Measurements from ENCODE around the gene ARID3A. TPM values are rescaled to one million over a fixed set of nuclear protein-coding genes. Genes with fewer than 3 reads are reported as not detected.
A peak's percentile ranks its signal among the peaks of the same experiment; 100 is the strongest.
"Not testable (repeated sequence)": the region's sequence is repeated elsewhere in the genome, so short reads cannot be mapped to it uniquely, and the experiment has no call there.

The ARID3A gene
- total RNA-seq, 4 donors from 2014 or later, result 1.8 to 9.9 (median 7.8) TPM

DNA sequence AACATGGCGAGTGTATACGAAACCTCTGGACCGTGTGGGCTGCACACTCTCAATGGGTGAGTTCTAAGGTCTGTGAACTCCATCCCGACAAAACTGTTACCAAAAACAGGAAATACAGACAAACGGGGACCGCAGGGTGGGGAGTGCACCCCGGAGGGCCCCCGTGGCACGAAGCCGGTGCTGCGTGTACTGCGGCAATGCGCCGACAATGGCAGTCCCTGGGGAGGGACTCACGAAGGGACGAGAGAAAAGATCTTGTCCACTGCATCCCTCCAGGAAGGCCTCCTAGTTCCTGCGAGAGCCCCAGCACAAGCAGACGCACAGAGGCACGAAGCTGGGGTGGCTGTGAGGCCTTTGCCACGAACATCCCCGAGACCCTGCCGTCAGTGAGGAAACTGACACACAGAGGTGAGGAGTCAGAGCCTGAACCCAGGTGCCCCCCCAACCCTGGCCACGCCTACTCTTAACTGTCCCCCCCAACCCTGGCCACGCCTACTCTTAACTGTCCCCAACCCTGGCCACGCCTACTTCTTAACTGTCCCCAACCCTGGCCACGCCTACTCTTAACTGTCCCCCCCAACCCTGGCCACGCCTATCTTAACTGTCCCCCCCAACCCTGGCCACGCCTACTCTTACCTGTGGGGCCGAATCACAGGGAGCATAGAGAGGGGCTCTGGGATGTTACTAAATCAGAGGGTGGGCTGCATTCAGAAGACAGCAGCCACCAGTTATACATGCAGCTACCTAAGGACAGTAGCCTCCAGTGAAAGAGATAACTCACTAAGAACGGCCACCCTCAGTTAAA is 37.1 kb upstream of the ARID3A start:
- Histone ChIP-seq H3K9me3 (no peaks in the 10 kb centered on the region), H3K4me1 (peaks cover 0 to 9% of the 10 kb centered on the region in 2 donors), H3K36me3 (peaks cover 0 to 48% of the 10 kb centered on the region in 2 donors), H3K27ac (no peak overlapping the region), H3K4me3 (no peak overlapping the region), H3K27me3 (no peaks in the 10 kb centered on the region)
- intact Hi-C loops (cut with DNase I; ENCODE audit: low total_unique reads), result no loop called here
- ATAC-seq, result no peak
- TF ChIP-seq CTCF (IDR thresholded peaks at IDR 0.05 in 4 of 5, conservative IDR thresholded peaks at IDR 0.05 in 1 of 5) (no peak), POLR2A (IDR thresholded peaks at IDR 0.05) (no peak)
- in situ Hi-C loops (cut with MboI; ENCODE audit: low sequenced_read_pairs in 4 of 4), result no loop called here
- no peak for DNase-seq

DNA sequence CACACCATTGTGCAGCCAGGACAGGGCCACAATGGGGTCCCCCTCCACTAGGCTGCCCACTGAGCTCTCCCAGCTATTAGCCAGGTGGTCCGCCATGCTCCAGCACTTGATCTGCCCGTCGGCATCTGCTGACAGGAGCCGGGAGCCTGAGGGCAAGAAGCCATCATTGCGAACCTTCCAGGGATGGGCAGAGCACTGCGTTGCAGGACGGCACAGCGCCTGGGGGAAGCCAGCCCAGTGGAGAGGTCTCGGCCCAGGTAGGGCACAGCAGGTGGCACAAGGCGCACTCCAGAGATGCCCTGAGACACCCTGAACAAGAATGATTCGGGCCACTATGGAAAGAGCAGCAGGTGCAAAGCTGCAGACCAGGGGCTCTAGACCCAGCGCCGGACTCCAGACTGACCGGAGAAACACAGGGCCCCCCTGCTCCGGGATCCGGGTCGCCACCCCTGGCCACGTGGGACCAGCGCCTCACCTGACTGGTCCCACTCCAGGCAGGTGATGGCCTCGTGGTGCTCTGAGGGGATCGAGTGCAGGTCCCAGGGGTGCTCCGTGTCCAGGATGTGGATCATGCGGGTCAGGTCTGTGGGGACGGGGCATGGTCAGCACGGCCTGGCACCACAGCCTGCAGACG is 36.1 kb upstream of the ARID3A start:
- TF ChIP-seq CTCF (IDR thresholded peaks at IDR 0.05 in 4 of 5, conservative IDR thresholded peaks at IDR 0.05 in 1 of 5) (no peak), POLR2A (IDR thresholded peaks at IDR 0.05) (no peak)
- H3K27me3 ChIP-seq, result no peaks in the 10 kb centered on the region
- peaks cover 0 to 9% of the 10 kb centered on the region in 2 donors for H3K4me1 ChIP-seq
- H3K36me3 ChIP-seq, result peaks cover 0 to 40% of the 10 kb centered on the region in 2 donors
- ATAC-seq, result no peak
- no peak overlapping the region for H3K4me3 ChIP-seq
- no peak for DNase-seq
- H3K9me3 ChIP-seq, result no peaks in the 10 kb centered on the region
- in situ Hi-C loops (cut with MboI; ENCODE audit: low sequenced_read_pairs in 4 of 4), result no loop called here
- intact Hi-C loops (cut with DNase I; ENCODE audit: low total_unique reads), result no loop called here
- H3K27ac ChIP-seq, result no peak overlapping the region

DNA sequence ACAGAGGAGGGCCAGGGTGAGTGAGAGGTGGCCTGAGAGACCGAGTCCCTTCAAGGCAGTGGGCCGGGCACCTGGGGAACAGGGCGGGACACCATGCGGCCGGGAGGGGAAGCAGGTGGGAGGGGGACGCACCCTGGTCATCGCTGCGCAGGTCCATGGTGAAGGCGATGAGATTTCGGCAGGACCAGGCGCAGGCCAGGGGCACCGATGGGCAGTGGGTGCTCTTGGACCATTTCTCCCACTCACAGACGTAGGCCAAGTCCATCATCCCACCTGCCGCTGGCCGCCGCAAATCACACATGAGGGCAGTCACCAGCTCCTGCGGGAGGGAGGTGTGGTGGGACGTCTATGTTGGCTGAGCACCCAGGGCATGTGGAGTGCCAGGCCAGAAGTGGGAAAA is 35.0 kb upstream of the ARID3A start:
- Histone ChIP-seq H3K9me3 (no peaks in the 10 kb centered on the region), H3K36me3 (peaks cover 0 to 29% of the 10 kb centered on the region in 2 donors), H3K27ac (no peak overlapping the region), H3K4me1 (peaks cover 0 to 9% of the 10 kb centered on the region in 2 donors), H3K4me3 (no peak overlapping the region), H3K27me3 (no peaks in the 10 kb centered on the region)
- TF ChIP-seq CTCF (IDR thresholded peaks at IDR 0.05 in 4 of 5, conservative IDR thresholded peaks at IDR 0.05 in 1 of 5) (no peak), POLR2A (IDR thresholded peaks at IDR 0.05) (no peak)
- DNase-seq (no peak), ATAC-seq (no peak)
- in situ Hi-C loops (cut with MboI; ENCODE audit: low sequenced_read_pairs in 4 of 4) (no loop called here), intact Hi-C loops (cut with DNase I; ENCODE audit: low total_unique reads) (no loop called here)

GRCh38 chr19:891421-892200 is 34.2 kb upstream of the ARID3A start:
- intact Hi-C loops (cut with DNase I; ENCODE audit: low total_unique reads); H3K9me3 ChIP-seq; DNase-seq; ATAC-seq; H3K4me1 ChIP-seq; H3K27me3 ChIP-seq; in situ Hi-C loops (cut with MboI; ENCODE audit: low sequenced_read_pairs in 4 of 4): not testable (repeated sequence)
- H3K36me3 ChIP-seq, result peaks cover 0 to 22% of the 10 kb centered on the region in 2 donors
- peak overlapping the region in 2 of 4 donors; percentile 81 to 91 for H3K27ac ChIP-seq
- peak overlapping the region; percentile 73 to 84 (median 75) for H3K4me3 ChIP-seq

Measured in gastrocnemius medialis (tissue), 4 donors.